Measurements from ENCODE around the gene RAD51B. TPM values are rescaled to one million over a fixed set of nuclear protein-coding genes. Genes with fewer than 3 reads are reported as not detected.

Gene RAD51B
- total and polyA plus RNA-seq, 4 experiments from 2014 or later: 22.0 to 35.7 (median 31.4) TPM

DNA sequence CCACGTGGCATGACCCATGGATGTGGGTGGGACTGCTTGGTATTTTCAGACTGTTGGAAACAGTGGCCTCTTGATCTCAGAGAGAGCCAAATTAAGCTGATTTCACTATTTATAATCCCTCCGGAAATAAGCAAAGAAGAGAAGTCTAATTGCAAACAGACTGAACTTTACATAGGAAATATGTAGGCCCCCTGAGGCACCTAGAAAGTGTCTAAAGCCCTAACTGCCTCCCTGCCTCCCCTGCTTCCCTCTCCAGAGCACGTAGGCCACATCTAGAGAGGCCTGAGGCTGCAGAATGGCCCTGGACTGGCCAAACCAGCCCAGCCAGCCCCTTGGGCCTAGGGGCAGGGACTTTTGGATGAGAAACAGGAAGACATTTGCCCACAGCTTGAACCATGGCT, 849.5 kb downstream of the RAD51B start:
- Mint-ChIP-seq H3K4me1 (peaks cover 16 to 24% (median 19%) of the 10 kb centered on the region in 4 donors), H3K27me3 (no peaks in the 10 kb centered on the region), H3K9me3 (no peaks in the 10 kb centered on the region), H3K36me3 (no peaks in the 10 kb centered on the region), H3K27ac (no peak overlapping the region), H3K4me3 (no peak overlapping the region)
- Histone ChIP-seq H3K27ac (ENCODE audit: low read depth, low read length) (no peak overlapping the region), H3K27me3 (ENCODE audit: insufficient read depth, low read length) (no peaks in the 10 kb centered on the region), H3K9me3 (ENCODE audit: control insufficient read depth in 1 of 2, low read length in 2 of 2) (no peaks in the 10 kb centered on the region), H3K4me1 (ENCODE audit: insufficient read depth, low read length) (peaks cover 17% of the 10 kb centered on the region), H3K4me3 (ENCODE audit: low read length in 2 of 2) (no peak overlapping the region), H3K36me3 (ENCODE audit: insufficient read depth, low read length) (no peaks in the 10 kb centered on the region)
- intact Hi-C loops (cut with micrococcal nuclease): no loop called here
- DNase-seq: no peak
- ChIA-PET POLR2A (ENCODE audit: partially characterized antibody) (interaction anchor here (1.0 to 8.0 kb wide), 3 partner anchors 11 to 121 kb away, joined by 4 to 63 read pairs (median 4); partner anchors contain the start of gene ZFP36L1), CTCF (ENCODE audit: partially characterized antibody) (no interaction called here)

DNA sequence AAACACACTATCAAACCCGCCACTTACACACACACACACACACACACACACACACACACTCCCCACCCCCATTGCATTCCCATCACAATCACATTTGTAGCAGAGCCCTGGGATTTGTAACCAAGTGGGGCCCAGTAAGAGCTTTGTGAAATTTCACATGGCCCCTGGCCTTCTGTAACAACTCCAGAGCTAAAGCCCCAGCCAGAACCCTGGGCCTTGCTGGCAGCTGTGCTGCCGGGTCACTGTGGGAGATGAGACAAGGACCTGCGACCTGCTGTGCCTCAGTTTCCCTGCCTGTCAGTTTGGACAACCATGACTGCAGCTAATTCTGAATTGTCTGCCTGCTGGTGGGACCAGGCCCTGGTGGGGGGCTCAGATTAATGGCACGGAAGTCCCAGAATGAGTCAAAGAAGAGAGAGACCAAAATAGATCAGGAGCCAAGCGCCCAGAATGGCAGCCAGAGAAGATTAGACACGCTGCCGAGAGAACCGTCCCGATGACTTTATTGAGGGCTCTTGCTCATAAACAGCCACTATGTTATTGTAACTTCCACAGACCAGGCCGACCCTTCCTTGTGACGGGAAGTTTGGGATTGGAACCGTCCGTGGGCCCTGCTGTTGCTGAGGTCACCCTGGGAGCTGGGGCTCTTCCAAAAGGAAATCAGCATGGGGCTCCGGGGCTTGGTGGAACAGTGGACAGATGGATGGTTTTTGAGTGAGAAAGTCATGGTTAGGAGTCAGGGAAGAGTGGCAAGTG, 850.2 kb downstream of the RAD51B start:
- no peak overlapping the region for H3K27ac ChIP-seq (ENCODE audit: low read depth, low read length)
- H3K27me3 ChIP-seq (ENCODE audit: insufficient read depth, low read length): no peaks in the 10 kb centered on the region
- no peaks in the 10 kb centered on the region for H3K36me3 ChIP-seq (ENCODE audit: insufficient read depth, low read length)
- ChIA-PET POLR2A (ENCODE audit: partially characterized antibody) (interaction anchor here (0.9 to 1.6 kb wide), 3 partner anchors 12 to 120 kb away, joined by 3 to 4 read pairs (median 4); no protein-coding TSS in a partner anchor), CTCF (ENCODE audit: partially characterized antibody) (no interaction called here)
- peaks cover 10% of the 10 kb centered on the region for H3K4me1 ChIP-seq (ENCODE audit: insufficient read depth, low read length)
- no peak for DNase-seq
- Mint-ChIP-seq H3K4me3 (no peak overlapping the region), H3K4me1 (peaks cover 9 to 17% (median 12%) of the 10 kb centered on the region in 4 donors), H3K27ac (no peak overlapping the region), H3K27me3 (no peaks in the 10 kb centered on the region), H3K36me3 (no peaks in the 10 kb centered on the region), H3K9me3 (no peaks in the 10 kb centered on the region)
- no peaks in the 10 kb centered on the region for H3K9me3 ChIP-seq (ENCODE audit: control insufficient read depth in 1 of 2, low read length in 2 of 2)
- no peak overlapping the region for H3K4me3 ChIP-seq (ENCODE audit: low read length in 2 of 2)
- intact Hi-C loops (cut with micrococcal nuclease): no loop called here

GRCh38 chr14:68670359-68670715, 850.8 kb downstream of the RAD51B start:
- H3K4me3 ChIP-seq (ENCODE audit: low read length in 2 of 2): no peak overlapping the region
- Mint-ChIP-seq H3K4me1 (peaks cover 5 to 11% (median 10%) of the 10 kb centered on the region in 4 donors), H3K4me3 (no peak overlapping the region), H3K27ac (peak overlapping the region in 1 of 7 donors; percentile 53), H3K36me3 (no peaks in the 10 kb centered on the region), H3K9me3 (no peaks in the 10 kb centered on the region), H3K27me3 (no peaks in the 10 kb centered on the region)
- CTCF ChIA-PET (ENCODE audit: partially characterized antibody): no interaction called here
- no peak overlapping the region for H3K27ac ChIP-seq (ENCODE audit: low read depth, low read length)
- POLR2A ChIA-PET (ENCODE audit: partially characterized antibody): interaction anchor here (0.9 to 1.6 kb wide), 3 partner anchors 13 to 119 kb away, joined by 3 to 4 read pairs (median 4); no protein-coding TSS in a partner anchor
- no peaks in the 10 kb centered on the region for H3K36me3 ChIP-seq (ENCODE audit: insufficient read depth, low read length)
- no peaks in the 10 kb centered on the region for H3K27me3 ChIP-seq (ENCODE audit: insufficient read depth, low read length)
- intact Hi-C loops (cut with micrococcal nuclease): no loop called here
- peaks cover 10% of the 10 kb centered on the region for H3K4me1 ChIP-seq (ENCODE audit: insufficient read depth, low read length)
- no peak for DNase-seq
- no peaks in the 10 kb centered on the region for H3K9me3 ChIP-seq (ENCODE audit: control insufficient read depth in 1 of 2, low read length in 2 of 2)

GRCh38 chr14:68671909-68672308, 852.3 kb downstream of the RAD51B start:
- Mint-ChIP-seq H3K9me3 (no peaks in the 10 kb centered on the region), H3K27ac (peak overlapping the region in 1 of 7 donors; percentile 36), H3K27me3 (no peaks in the 10 kb centered on the region), H3K4me1 (peaks cover 0 to 2% (median under 1%) of the 10 kb centered on the region in 4 donors), H3K4me3 (no peak overlapping the region), H3K36me3 (no peaks in the 10 kb centered on the region)
- intact Hi-C loops (cut with micrococcal nuclease): no loop called here
- Histone ChIP-seq H3K4me1 (ENCODE audit: insufficient read depth, low read length) (no peaks in the 10 kb centered on the region), H3K36me3 (ENCODE audit: insufficient read depth, low read length) (no peaks in the 10 kb centered on the region), H3K27me3 (ENCODE audit: insufficient read depth, low read length) (no peaks in the 10 kb centered on the region), H3K27ac (ENCODE audit: low read depth, low read length) (no peak overlapping the region), H3K4me3 (ENCODE audit: low read length in 2 of 2) (no peak overlapping the region), H3K9me3 (ENCODE audit: control insufficient read depth in 1 of 2, low read length in 2 of 2) (no peaks in the 10 kb centered on the region)
- CTCF ChIA-PET (ENCODE audit: partially characterized antibody): no interaction called here
- POLR2A ChIA-PET (ENCODE audit: partially characterized antibody): no interaction called here
- DNase-seq: no peak

- no peak for DNase-seq
- ChIA-PET CTCF (ENCODE audit: partially characterized antibody) (no interaction called here), POLR2A (ENCODE audit: partially characterized antibody) (no interaction called here)
- Mint-ChIP-seq H3K36me3 (no peaks in the 10 kb centered on the region), H3K4me3 (no peak overlapping the region), H3K4me1 (peaks cover 0 to 5% (median under 1%) of the 10 kb centered on the region in 4 donors), H3K27ac (peak overlapping the region in 1 of 7 donors; percentile 6), H3K27me3 (no peaks in the 10 kb centered on the region), H3K9me3 (no peaks in the 10 kb centered on the region)
- no peaks in the 10 kb centered on the region for H3K27me3 ChIP-seq (ENCODE audit: insufficient read depth, low read length)
- no peaks in the 10 kb centered on the region for H3K9me3 ChIP-seq (ENCODE audit: control insufficient read depth in 1 of 2, low read length in 2 of 2)
- intact Hi-C loops (cut with micrococcal nuclease): no loop called here
- H3K27ac ChIP-seq (ENCODE audit: low read depth, low read length): no peak overlapping the region
- no peak overlapping the region for H3K4me3 ChIP-seq (ENCODE audit: low read length in 2 of 2)
- no peaks in the 10 kb centered on the region for H3K36me3 ChIP-seq (ENCODE audit: insufficient read depth, low read length)
- H3K4me1 ChIP-seq (ENCODE audit: insufficient read depth, low read length): no peaks in the 10 kb centered on the region
These were observed 853.2 kb downstream of the RAD51B start for GRCh38 chr14:68672609-68673285.

DNA sequence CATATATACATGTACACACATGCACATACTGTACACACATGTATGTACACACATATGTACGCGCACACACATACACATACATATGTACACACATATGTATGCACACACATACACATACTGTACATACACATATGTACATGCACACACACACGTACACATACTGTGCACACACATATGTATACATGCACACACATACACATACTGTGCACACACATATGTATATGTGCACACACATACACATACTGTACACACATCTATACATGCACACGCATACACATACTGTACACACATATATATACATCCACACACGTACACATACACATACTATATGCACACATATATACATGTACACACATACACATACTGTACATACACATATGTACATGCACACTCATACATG, 853.9 kb downstream of the RAD51B start:
- Mint-ChIP-seq H3K27me3 (no peaks in the 10 kb centered on the region), H3K4me3 (no peak overlapping the region), H3K27ac (no peak overlapping the region), H3K36me3 (no peaks in the 10 kb centered on the region), H3K4me1 (peaks cover 0 to 5% (median under 1%) of the 10 kb centered on the region in 4 donors), H3K9me3 (no peaks in the 10 kb centered on the region)
- no peaks in the 10 kb centered on the region for H3K36me3 ChIP-seq (ENCODE audit: insufficient read depth, low read length)
- no peaks in the 10 kb centered on the region for H3K9me3 ChIP-seq (ENCODE audit: control insufficient read depth in 1 of 2, low read length in 2 of 2)
- no peaks in the 10 kb centered on the region for H3K27me3 ChIP-seq (ENCODE audit: insufficient read depth, low read length)
- intact Hi-C loops (cut with micrococcal nuclease): no loop called here
- CTCF ChIA-PET (ENCODE audit: partially characterized antibody): no interaction called here
- POLR2A ChIA-PET (ENCODE audit: partially characterized antibody): no interaction called here
- DNase-seq: no peak
- H3K4me3 ChIP-seq (ENCODE audit: low read length in 2 of 2): no peak overlapping the region
- H3K27ac ChIP-seq (ENCODE audit: low read depth, low read length): no peak overlapping the region
- H3K4me1 ChIP-seq (ENCODE audit: insufficient read depth, low read length): no peaks in the 10 kb centered on the region

DNA sequence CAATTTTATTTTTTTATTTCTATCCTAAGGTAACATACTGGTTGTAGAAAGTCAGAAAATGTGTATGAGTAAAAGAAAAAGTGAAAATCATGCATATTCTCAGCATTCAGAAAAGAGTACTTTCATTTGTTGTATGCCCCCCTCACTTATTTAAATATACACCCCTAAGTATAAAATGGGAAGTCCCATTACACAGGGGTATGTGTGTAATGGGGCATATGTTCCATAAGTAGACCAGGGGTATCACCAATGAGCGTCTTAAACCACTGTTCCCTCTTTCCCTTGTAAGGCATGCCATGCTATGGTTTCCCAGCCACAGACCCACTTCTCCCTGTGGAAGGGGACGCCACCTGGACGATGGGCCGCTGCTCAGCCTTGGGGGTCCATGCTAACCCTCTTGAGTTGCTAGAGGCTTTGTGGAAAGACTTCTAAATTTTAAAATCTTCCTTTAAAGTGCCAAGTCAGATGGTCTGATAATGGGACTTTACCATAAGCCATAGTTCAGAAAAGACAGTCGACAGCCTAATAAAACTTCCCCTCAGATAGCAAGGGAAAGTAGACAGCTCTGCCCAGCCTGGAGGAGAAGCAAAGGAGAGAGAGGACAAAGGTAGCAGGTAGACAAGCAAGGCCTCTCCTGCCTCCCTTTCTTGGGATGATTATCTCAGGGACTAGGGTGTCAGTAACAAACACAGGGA, 855.1 kb downstream of the RAD51B start:
- H3K27me3 ChIP-seq (ENCODE audit: insufficient read depth, low read length): no peaks in the 10 kb centered on the region
- no peaks in the 10 kb centered on the region for H3K4me1 ChIP-seq (ENCODE audit: insufficient read depth, low read length)
- H3K9me3 Mint-ChIP-seq: no peaks in the 10 kb centered on the region
- H3K4me3 ChIP-seq (ENCODE audit: low read length in 2 of 2): no peak overlapping the region
- H3K27ac Mint-ChIP-seq: peak overlapping the region in 2 of 7 donors; percentile 7 to 42
- H3K36me3 ChIP-seq (ENCODE audit: insufficient read depth, low read length): no peaks in the 10 kb centered on the region
- no peak overlapping the region for H3K4me3 Mint-ChIP-seq
- H3K27me3 Mint-ChIP-seq: no peaks in the 10 kb centered on the region
- DNase-seq: no peak
- no peak overlapping the region for H3K27ac ChIP-seq (ENCODE audit: low read depth, low read length)
- intact Hi-C loops (cut with micrococcal nuclease): no loop called here
- CTCF ChIA-PET (ENCODE audit: partially characterized antibody): no interaction called here
- POLR2A ChIA-PET (ENCODE audit: partially characterized antibody): interaction anchor here (1.7 kb wide), 1 partner anchor 11 kb away, joined by 7 read pairs; no protein-coding TSS in a partner anchor
- H3K4me1 Mint-ChIP-seq: peaks cover 0 to 5% (median 2%) of the 10 kb centered on the region in 4 donors
- H3K9me3 ChIP-seq (ENCODE audit: control insufficient read depth in 1 of 2, low read length in 2 of 2): no peaks in the 10 kb centered on the region
- no peaks in the 10 kb centered on the region for H3K36me3 Mint-ChIP-seq

Measured in CD4-positive, alpha-beta memory T cell (primary cell).